Mesendoderm (in vitro differentiated cells): ENCODE measurements around the gene RNF112. TPM values are rescaled to one million over a fixed set of nuclear protein-coding genes. Genes with fewer than 3 reads are reported as not detected.

Experiments
- small RNA-seq: library from polyadenylated mRNA; stranded (forward); fragments of <200 nt; extraction: miRNeasy Mini kit (QIAGEN cat#:217004); gene quantifications from one replicate; pipeline ENCODE3, GENCODE V24; 2013; ENCODE audit not compliant: insufficient read depth

Gene RNF112

Small RNA genes lying within 50 kb of the gene (small RNA-seq; reads per million reads assigned to genes)
- not detected for gene RF00537
